Activated T-cell treated with anti-CD3 and anti-CD28 coated beads, Interleukin-2, amount 50 U/mL, for 24 hours (primary cell): ENCODE data around the gene LMAN1.

Source experiments
- DNase-seq: peaks from one replicate; pipeline ENCODE4 v3.0.0-alpha.2; 2020
- H3K27ac Mint-ChIP-seq: 2 replicates; pipeline ENCODE4 v1.8.0; 2020; ENCODE audit warnings: mild to moderate bottlenecking, mixed read lengths
- H3K27me3 Mint-ChIP-seq: 2 replicates; pipeline ENCODE4 v1.8.0; 2020; ENCODE audit warnings: mixed read lengths
- H3K36me3 Mint-ChIP-seq: 2 replicates; pipeline ENCODE4 v1.8.0; 2020; ENCODE audit warnings: low read depth, mixed read lengths
- H3K4me1 Mint-ChIP-seq: 2 replicates; pipeline ENCODE4 v1.8.0; 2020; ENCODE audit warnings: low read depth, mixed read lengths
- H3K4me3 Mint-ChIP-seq: 2 replicates; pipeline ENCODE4 v1.8.0; 2020; ENCODE audit warnings: mild to moderate bottlenecking, moderate library complexity, mixed read lengths
- H3K9me3 Mint-ChIP-seq: 2 replicates; pipeline ENCODE4 v1.8.0; 2020; ENCODE audit warnings: mixed read lengths

LMAN1 gene

GRCh38 chr18:59344996-59345395, 14.1 kb downstream of the LMAN1 start:
- no peak for DNase-seq
- peaks cover 99% of the 10 kb centered on the region for H3K36me3 Mint-ChIP-seq

GRCh38 chr18:59343926-59344325, 15.1 kb downstream of the LMAN1 start:
- H3K9me3 Mint-ChIP-seq = peaks cover 21% of the 10 kb centered on the region
- no peak for DNase-seq
- no peaks in the 10 kb centered on the region for H3K27me3 Mint-ChIP-seq
- peaks cover 55% of the 10 kb centered on the region for H3K4me1 Mint-ChIP-seq
- no peak overlapping the region for H3K27ac Mint-ChIP-seq
- H3K36me3 Mint-ChIP-seq = peaks cover 99% of the 10 kb centered on the region
- H3K4me3 Mint-ChIP-seq = no peak overlapping the region

More at GRCh38 chr18:59344996-59345395, 14.1 kb downstream of the LMAN1 start:
- peaks cover 21% of the 10 kb centered on the region for H3K9me3 Mint-ChIP-seq
- H3K27ac Mint-ChIP-seq = no peak overlapping the region
- H3K4me1 Mint-ChIP-seq = peaks cover 55% of the 10 kb centered on the region
- H3K4me3 Mint-ChIP-seq = no peak overlapping the region
- no peaks in the 10 kb centered on the region for H3K27me3 Mint-ChIP-seq

- peak overlapping the region; percentile 7 for H3K4me3 Mint-ChIP-seq
Measured at GRCh38 chr18:59340817-59341216, 18.2 kb downstream of the LMAN1 start.

GRCh38 chr18:59340312-59340711, 18.8 kb downstream of the LMAN1 start:
- Mint-ChIP-seq H3K4me3 (no peak overlapping the region), H3K36me3 (peaks cover 97% of the 10 kb centered on the region), H3K9me3 (peaks cover 21% of the 10 kb centered on the region), H3K4me1 (peaks cover 51% of the 10 kb centered on the region), H3K27ac (peak overlapping the region; percentile 76), H3K27me3 (no peaks in the 10 kb centered on the region)
- no peak for DNase-seq

More at GRCh38 chr18:59340817-59341216, 18.2 kb downstream of the LMAN1 start:
- peaks cover 21% of the 10 kb centered on the region for H3K9me3 Mint-ChIP-seq
- no peak for DNase-seq
- peaks cover 54% of the 10 kb centered on the region for H3K4me1 Mint-ChIP-seq
- H3K27ac Mint-ChIP-seq = peak overlapping the region; percentile 76
- no peaks in the 10 kb centered on the region for H3K27me3 Mint-ChIP-seq
- peaks cover 97% of the 10 kb centered on the region for H3K36me3 Mint-ChIP-seq

GRCh38 chr18:59332986-59333385, 26.1 kb downstream of the LMAN1 start:
- no peak overlapping the region for H3K27ac Mint-ChIP-seq
- no peak for DNase-seq
- H3K27me3 Mint-ChIP-seq = no peaks in the 10 kb centered on the region
- no peaks in the 10 kb centered on the region for H3K4me1 Mint-ChIP-seq
- no peak overlapping the region for H3K4me3 Mint-ChIP-seq
- H3K9me3 Mint-ChIP-seq = no peaks in the 10 kb centered on the region
- peaks cover 92% of the 10 kb centered on the region for H3K36me3 Mint-ChIP-seq

GRCh38 chr18:59328683-59329082, 30.4 kb downstream of the LMAN1 start:
- Mint-ChIP-seq H3K4me3 (no peak overlapping the region), H3K36me3 (peaks cover 75% of the 10 kb centered on the region), H3K4me1 (no peaks in the 10 kb centered on the region), H3K9me3 (no peaks in the 10 kb centered on the region), H3K27ac (no peak overlapping the region), H3K27me3 (no peaks in the 10 kb centered on the region)
- DNase-seq = no peak

GRCh38 chr18:59325965-59326364, 33.1 kb downstream of the LMAN1 start:
- Mint-ChIP-seq H3K27me3 (no peaks in the 10 kb centered on the region), H3K36me3 (peaks cover 51% of the 10 kb centered on the region), H3K4me1 (no peaks in the 10 kb centered on the region), H3K27ac (no peak overlapping the region), H3K9me3 (no peaks in the 10 kb centered on the region), H3K4me3 (no peak overlapping the region)
- DNase-seq = no peak

GRCh38 chr18:59324623-59324971, 34.5 kb downstream of the LMAN1 start:
- Mint-ChIP-seq H3K27me3 (peaks cover 6% of the 10 kb centered on the region), H3K4me1 (no peaks in the 10 kb centered on the region), H3K4me3 (no peak overlapping the region), H3K27ac (no peak overlapping the region), H3K36me3 (peaks cover 39% of the 10 kb centered on the region), H3K9me3 (no peaks in the 10 kb centered on the region)
- DNase-seq = no peak

- Mint-ChIP-seq H3K4me3 (no peak overlapping the region), H3K27me3 (peaks cover 6% of the 10 kb centered on the region), H3K36me3 (peaks cover 34% of the 10 kb centered on the region), H3K9me3 (no peaks in the 10 kb centered on the region), H3K4me1 (no peaks in the 10 kb centered on the region), H3K27ac (no peak overlapping the region)
- no peak for DNase-seq
Measured at GRCh38 chr18:59323931-59324622, 35.0 kb downstream of the LMAN1 start.

GRCh38 chr18:59318460-59319050, 40.5 kb downstream of the LMAN1 start, which contains the start of gene CPLX4:
Gene CPLX4, minus strand, starts transcription at chr18:59318649. Its CDS starts 187 bp downstream, at chr18:59318462.
- Mint-ChIP-seq H3K9me3 (no peaks in the 10 kb centered on the region), H3K36me3 (no peaks in the 10 kb centered on the region), H3K4me1 (no peaks in the 10 kb centered on the region), H3K27ac (no peak within 1 kb of the TSS), H3K27me3 (peaks cover 6% of the 10 kb centered on the region), H3K4me3 (no peak within 1 kb of the TSS)
- no peak for DNase-seq

- no peak overlapping the region for H3K27ac Mint-ChIP-seq
- no peak overlapping the region for H3K4me3 Mint-ChIP-seq
- H3K4me1 Mint-ChIP-seq = no peaks in the 10 kb centered on the region
- no peaks in the 10 kb centered on the region for H3K36me3 Mint-ChIP-seq
- H3K9me3 Mint-ChIP-seq = no peaks in the 10 kb centered on the region
- peaks cover 45% of the 10 kb centered on the region for H3K27me3 Mint-ChIP-seq
- no peak for DNase-seq
Measured at GRCh38 chr18:59311631-59312030, 47.4 kb downstream of the LMAN1 start.

- H3K27me3 Mint-ChIP-seq = peaks cover 62% of the 10 kb centered on the region
- H3K4me3 Mint-ChIP-seq = peak overlapping the region; percentile 58
- H3K4me1 Mint-ChIP-seq = no peaks in the 10 kb centered on the region
- H3K9me3 Mint-ChIP-seq = no peaks in the 10 kb centered on the region
- no peaks in the 10 kb centered on the region for H3K36me3 Mint-ChIP-seq
- DNase-seq = no peak
- no peak overlapping the region for H3K27ac Mint-ChIP-seq
Measured at GRCh38 chr18:59308938-59309260, 50.2 kb downstream of the LMAN1 start.

GRCh38 chr18:59308248-59308937, 50.7 kb downstream of the LMAN1 start:
- peak; percentile 86 for DNase-seq
- H3K36me3 Mint-ChIP-seq = no peaks in the 10 kb centered on the region
- H3K27ac Mint-ChIP-seq = no peak overlapping the region
- no peaks in the 10 kb centered on the region for H3K4me1 Mint-ChIP-seq
- H3K9me3 Mint-ChIP-seq = no peaks in the 10 kb centered on the region
- peaks cover 62% of the 10 kb centered on the region for H3K27me3 Mint-ChIP-seq
- peak overlapping the region; percentile 58 for H3K4me3 Mint-ChIP-seq

GRCh38 chr18:59306640-59307039, 52.4 kb downstream of the LMAN1 start:
- Mint-ChIP-seq H3K4me1 (no peaks in the 10 kb centered on the region), H3K27me3 (peaks cover 58% of the 10 kb centered on the region), H3K9me3 (no peaks in the 10 kb centered on the region), H3K4me3 (no peak overlapping the region), H3K27ac (no peak overlapping the region), H3K36me3 (no peaks in the 10 kb centered on the region)
- DNase-seq = no peak

GRCh38 chr18:59305295-59305694, 53.8 kb downstream of the LMAN1 start:
- no peak for DNase-seq
- no peaks in the 10 kb centered on the region for H3K36me3 Mint-ChIP-seq
- H3K9me3 Mint-ChIP-seq = no peaks in the 10 kb centered on the region
- peaks cover 46% of the 10 kb centered on the region for H3K27me3 Mint-ChIP-seq
- no peaks in the 10 kb centered on the region for H3K4me1 Mint-ChIP-seq
- no peak overlapping the region for H3K27ac Mint-ChIP-seq
- no peak overlapping the region for H3K4me3 Mint-ChIP-seq
